Effector memory CD8-positive, alpha-beta T cell (primary cell): ENCODE measurements around the gene PTCD1.
A peak's percentile ranks its signal among the peaks of the same experiment; 100 is the strongest.

Experiments
- ATAC-seq: fragments of 150-1000 bp; cut with Tn5 transposase; replicated peaks from 2 replicates; pipeline ENCODE4 v1.10.0; 2021; ENCODE audit warnings: mild to moderate bottlenecking, moderate library complexity
- DNase-seq, 3 experiments: peaks; one replicate each; pipeline ENCODE4 v3.0.0; 2021
- H3K27ac Mint-ChIP-seq, 2 donors: one replicate each; pipeline ENCODE4 v1.8.0; 2022; ENCODE audit warnings: mild to moderate bottlenecking in 2 of 2, mixed read lengths in 2 of 2, moderate library complexity in 2 of 2
- H3K27me3 Mint-ChIP-seq, 2 donors: one replicate each; pipeline ENCODE4 v1.8.0; 2022; ENCODE audit warnings: mixed read lengths in 2 of 2
- H3K36me3 Mint-ChIP-seq: one replicate; pipeline ENCODE4 v1.8.0; 2022; ENCODE audit warnings: mild to moderate bottlenecking, moderate library complexity, mixed read lengths; ENCODE audit not compliant: insufficient read depth
- H3K4me1 Mint-ChIP-seq, 2 donors: one replicate each; pipeline ENCODE4 v1.8.0; 2022; ENCODE audit warnings: low read depth in 2 of 2, mixed read lengths in 2 of 2
- H3K4me3 Mint-ChIP-seq, 2 donors: one replicate each; pipeline ENCODE4 v1.8.0; 2022; ENCODE audit warnings: mild to moderate bottlenecking in 2 of 2, mixed read lengths in 2 of 2, moderate library complexity in 2 of 2
- H3K9me3 Mint-ChIP-seq, 2 donors: one replicate each; pipeline ENCODE4 v1.8.0; 2022; ENCODE audit warnings: mixed read lengths in 2 of 2
- total RNA-seq, 9 experiments: gene quantifications; one replicate each; lab custom pipeline; 2026; lab: John Stamatoyannopoulos, UW

Gene PTCD1
- 0.67 to 12.8 (median 11.0) reads per million in 9 experiments for total RNA-seq

DNA sequence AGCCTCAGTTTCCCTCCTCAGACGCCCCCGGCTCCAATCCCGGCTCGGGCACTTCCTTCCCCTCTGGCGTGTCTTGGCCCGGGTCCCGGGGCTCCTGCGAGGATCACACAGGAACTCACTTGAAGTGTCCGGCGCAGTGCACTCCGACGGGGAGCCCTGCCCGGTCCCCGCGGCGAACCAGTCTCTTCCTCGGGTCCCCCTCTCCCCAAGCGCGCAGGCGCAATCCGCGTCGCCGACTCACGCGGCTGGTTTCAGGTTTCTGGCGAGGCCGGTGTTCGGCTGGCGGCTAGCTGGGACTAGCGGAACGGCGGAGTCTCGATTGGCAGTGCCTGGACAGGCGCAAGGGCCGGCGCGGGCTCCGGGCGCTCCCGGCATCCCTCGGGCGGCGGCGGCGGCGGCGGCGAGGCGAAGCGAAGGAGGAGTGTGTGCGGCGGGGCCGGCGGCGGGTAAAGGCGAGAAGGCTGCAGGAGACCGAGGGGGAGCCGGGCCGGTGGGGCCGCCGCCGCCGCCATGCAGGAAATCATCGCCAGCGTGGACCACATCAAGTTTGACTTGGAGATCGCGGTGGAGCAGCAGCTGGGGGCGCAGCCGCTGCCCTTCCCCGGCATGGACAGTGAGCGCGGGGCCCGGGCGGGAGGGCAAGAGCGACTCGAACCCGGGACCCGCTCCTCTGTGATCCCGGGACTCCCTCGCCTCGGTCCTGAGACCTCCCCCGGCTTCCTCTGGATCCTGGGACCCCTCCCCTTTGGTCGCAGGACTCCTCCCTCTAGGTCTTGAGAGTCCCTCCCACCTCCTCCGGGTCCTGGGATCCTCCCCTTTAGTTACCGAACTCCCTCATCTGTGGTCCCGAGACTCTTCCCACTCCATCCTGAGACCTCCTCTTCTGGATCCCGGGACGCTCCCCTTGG is at the start of gene PTCD1, which contains the start of gene CPSF4:
Gene PTCD1 (minus strand): TSS at position 226 of the 908 bp plus-strand sequence. CDS start 3,556 bp downstream, outside the sequence.
Gene CPSF4 (plus strand): TSS at position 371 of the 908 bp plus-strand sequence. CDS start 140 bp downstream, at position 511.
- Mint-ChIP-seq H3K27me3 (no peaks in the 10 kb centered on the region), H3K4me1 (peaks cover 27 to 28% of the 10 kb centered on the region in 2 donors), H3K36me3 (peaks cover 20% of the 10 kb centered on the region), H3K9me3 (no peaks in the 10 kb centered on the region), H3K27ac (peak within 1 kb of the TSS; percentile 96 to 98), H3K4me3 (peak within 1 kb of the TSS; percentile 97 to 99)
- DNase-seq = peak; percentile 78 to 83 (median 79)
- ATAC-seq = peak; percentile 86

- no peak for DNase-seq
- Mint-ChIP-seq H3K4me3 (no peak overlapping the region), H3K27me3 (no peaks in the 10 kb centered on the region), H3K4me1 (no peaks in the 10 kb centered on the region), H3K36me3 (peaks cover 32% of the 10 kb centered on the region), H3K9me3 (no peaks in the 10 kb centered on the region), H3K27ac (no peak overlapping the region)
- ATAC-seq = no peak
These were observed 46.5 kb upstream of the PTCD1 start for GRCh38 chr7:99485094-99485493.

DNA sequence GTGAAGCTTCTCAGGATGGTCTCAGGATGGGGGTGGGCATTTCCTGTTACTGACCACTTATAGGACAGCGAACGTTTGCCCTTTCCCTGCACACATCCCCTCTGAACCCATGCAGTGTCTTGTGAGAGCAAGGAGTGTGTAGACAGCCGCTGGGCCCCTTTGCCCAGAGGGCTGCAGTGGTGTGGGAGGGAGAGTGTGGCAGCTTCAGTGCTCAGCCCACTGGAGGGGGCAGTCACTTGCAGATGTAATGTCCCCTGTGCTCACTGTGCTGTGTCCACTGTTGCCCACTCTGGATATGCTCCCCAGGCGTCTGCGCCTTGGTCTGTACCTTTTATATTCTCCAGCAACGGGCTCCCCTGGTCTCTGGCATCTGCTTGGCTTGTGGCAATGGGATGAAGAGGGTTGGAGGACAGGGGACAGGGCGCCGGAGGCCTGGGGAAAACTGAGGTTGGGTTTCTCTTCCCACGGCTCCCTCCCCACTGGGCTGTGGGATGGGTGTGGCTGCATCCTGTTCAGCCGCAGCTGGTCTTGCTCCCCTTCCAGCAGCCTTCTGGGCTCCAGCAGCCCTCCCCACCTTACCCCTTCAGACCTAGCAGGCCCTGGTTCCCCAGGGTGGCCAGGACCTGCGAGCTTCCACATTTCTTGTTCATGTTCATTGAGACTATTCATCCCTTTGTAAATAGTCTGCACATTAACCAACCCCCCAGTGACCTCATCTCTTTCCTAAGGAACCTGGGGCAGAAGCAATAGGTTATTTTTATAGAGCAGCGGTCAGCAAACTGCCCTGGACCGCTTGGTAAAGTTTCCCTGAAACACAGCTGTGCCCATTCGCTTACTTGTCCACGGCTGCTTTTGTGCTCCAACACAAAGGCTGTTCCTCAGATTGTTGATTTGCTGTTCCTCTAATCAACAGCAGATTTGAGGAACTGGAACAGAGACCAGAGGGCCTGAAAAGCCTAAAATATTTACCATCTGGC is 40.2 kb upstream of the PTCD1 start:
- Mint-ChIP-seq H3K27ac (peak overlapping the region; percentile 83 to 88), H3K9me3 (no peaks in the 10 kb centered on the region), H3K4me3 (peak overlapping the region in 1 of 2 donors; percentile 40), H3K27me3 (no peaks in the 10 kb centered on the region), H3K4me1 (peaks cover 23 to 24% of the 10 kb centered on the region in 2 donors), H3K36me3 (peaks cover 36% of the 10 kb centered on the region)
- ATAC-seq = no peak
- no peak for DNase-seq

DNA sequence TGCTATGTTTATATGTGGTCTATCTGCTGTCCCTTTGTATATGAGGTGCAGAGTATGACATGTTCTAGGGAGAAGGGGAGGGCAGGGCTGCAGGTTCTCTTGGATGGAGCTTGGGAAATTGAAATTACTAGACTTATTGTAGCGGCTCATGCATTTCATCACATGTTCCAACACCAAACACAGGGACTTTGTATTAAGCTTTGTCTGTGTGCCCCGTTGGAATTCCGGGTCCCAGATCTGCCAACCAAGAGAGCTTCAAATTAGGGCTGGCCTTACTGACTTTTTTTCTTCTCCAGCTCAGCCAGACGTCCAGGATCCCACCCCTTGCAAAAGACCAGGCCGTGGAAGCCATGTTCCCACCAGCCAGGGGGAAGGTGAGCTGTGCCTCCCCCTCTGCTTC is 37.5 kb upstream of the PTCD1 start:
- DNase-seq (no peak), ATAC-seq (no peak)
- no peaks in the 10 kb centered on the region for H3K27me3 Mint-ChIP-seq
- no peak overlapping the region for H3K4me3 Mint-ChIP-seq
- peaks cover 37% of the 10 kb centered on the region in 2 donors for H3K4me1 Mint-ChIP-seq
- no peak overlapping the region for H3K27ac Mint-ChIP-seq
- H3K36me3 Mint-ChIP-seq = peaks cover 53% of the 10 kb centered on the region
- H3K9me3 Mint-ChIP-seq = no peaks in the 10 kb centered on the region

DNA sequence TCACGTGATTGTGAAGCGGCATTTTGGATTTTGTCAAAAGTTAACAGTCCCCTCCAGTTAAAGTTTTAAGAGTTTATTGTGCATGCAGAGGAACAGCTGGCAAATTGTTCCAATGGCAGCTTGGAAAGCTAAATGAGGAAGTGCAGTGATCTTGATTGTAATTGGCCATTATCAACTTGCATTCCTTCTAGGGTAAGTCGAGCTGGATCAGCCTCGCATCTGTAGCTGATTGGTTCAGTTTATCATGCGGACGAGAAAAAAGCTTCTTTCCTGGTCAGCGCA is 34.7 kb upstream of the PTCD1 start:
- ATAC-seq (no peak), DNase-seq (no peak)
- H3K27ac Mint-ChIP-seq = peak overlapping the region; percentile 92 to 96
- peak overlapping the region; percentile 99 to 100 for H3K4me3 Mint-ChIP-seq
- H3K4me1 Mint-ChIP-seq = peaks cover 26 to 31% of the 10 kb centered on the region in 2 donors
- peaks cover 38% of the 10 kb centered on the region for H3K36me3 Mint-ChIP-seq
- H3K27me3 Mint-ChIP-seq = no peaks in the 10 kb centered on the region
- no peaks in the 10 kb centered on the region for H3K9me3 Mint-ChIP-seq

DNA sequence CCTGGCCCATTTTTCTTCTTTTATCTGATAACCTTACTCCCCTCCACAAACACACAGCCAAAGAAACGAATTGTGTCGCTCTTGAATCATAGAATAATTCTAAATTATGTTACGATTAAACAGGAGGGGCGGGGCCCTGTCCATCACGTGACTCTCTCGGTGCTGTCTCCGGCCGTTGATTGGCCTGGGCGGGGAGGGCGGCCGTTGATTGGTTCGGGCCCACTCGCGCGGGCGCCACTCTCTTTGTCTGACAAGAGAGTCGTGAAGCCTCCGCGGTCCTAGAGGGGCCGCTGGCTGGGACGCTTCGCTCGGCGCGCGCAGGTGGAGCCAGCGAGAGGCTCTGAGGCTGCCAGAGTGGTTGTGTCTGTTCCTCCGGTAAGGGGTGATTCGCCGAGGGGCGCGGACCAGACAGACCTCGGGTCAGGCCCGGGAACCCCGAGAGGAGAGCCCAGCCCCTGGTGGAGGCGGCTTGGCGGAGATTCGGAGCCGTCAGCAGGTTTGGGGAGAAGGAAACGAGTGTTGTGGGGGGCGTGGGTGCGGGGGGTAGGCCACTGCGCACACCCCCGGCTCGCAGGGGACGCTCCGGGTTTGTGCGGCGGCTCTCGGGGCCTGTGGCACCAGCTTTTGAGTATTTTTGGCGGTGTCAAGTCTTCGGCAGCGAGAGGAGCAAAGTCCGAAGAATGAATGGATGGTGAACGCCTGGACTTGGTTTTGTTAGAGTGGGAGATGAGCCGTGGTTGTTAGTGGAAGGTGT is 34.1 kb upstream of the PTCD1 start, which contains the start of gene ZNF789:
Gene ZNF789 (plus strand): TSS at position 330 of the 754 bp plus-strand sequence. CDS start 3,567 bp downstream, outside the sequence.
- H3K4me3 Mint-ChIP-seq = peak within 1 kb of the TSS; percentile 99 to 100
- no peaks in the 10 kb centered on the region for H3K9me3 Mint-ChIP-seq
- peaks cover 21 to 26% of the 10 kb centered on the region in 2 donors for H3K4me1 Mint-ChIP-seq
- no peaks in the 10 kb centered on the region for H3K27me3 Mint-ChIP-seq
- peaks cover 33% of the 10 kb centered on the region for H3K36me3 Mint-ChIP-seq
- DNase-seq (peak; percentile 95 to 96 (median 96)), ATAC-seq (peak; percentile 96)
- peak within 1 kb of the TSS; percentile 92 to 96 for H3K27ac Mint-ChIP-seq

DNA sequence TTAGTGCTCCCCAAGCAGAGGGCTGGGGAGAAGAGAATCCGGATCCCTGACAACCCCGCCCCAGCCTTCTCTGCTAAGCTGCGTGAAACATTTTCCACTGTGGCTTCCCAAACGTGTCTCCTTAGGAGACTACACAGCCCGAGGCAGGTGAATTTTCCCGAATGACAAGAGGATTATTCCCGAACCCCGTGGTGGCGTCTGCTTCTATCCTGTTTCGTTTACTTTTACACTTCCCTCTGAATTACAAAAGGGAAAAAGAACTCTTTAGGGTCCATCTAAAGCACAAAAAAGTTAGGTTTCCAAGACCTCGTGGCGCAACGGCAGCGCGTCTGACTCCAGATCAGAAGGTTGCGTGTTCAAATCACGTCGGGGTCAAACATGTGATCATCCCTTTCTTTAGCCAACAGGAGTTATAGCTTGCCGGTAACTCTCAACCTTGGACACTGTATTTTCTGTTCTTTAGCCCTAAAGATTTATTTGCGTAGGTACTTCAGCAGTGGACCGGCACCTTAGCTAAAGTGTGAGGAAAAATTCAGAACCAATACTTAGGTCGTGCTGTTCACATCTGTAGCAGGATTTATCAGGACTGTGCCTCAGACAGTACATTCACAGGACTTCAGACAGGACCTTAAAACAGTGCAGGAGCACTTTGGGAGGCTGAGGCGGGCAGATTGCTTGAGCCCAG is 30.9 kb upstream of the PTCD1 start:
- Mint-ChIP-seq H3K9me3 (no peaks in the 10 kb centered on the region), H3K36me3 (peaks cover 37% of the 10 kb centered on the region), H3K27me3 (no peaks in the 10 kb centered on the region), H3K4me3 (no peak overlapping the region), H3K4me1 (peaks cover 25 to 27% of the 10 kb centered on the region in 2 donors), H3K27ac (no peak overlapping the region)
- ATAC-seq (no peak), DNase-seq (no peak)

GRCh38 chr7:99468336-99468918 is 29.8 kb upstream of the PTCD1 start:
- peak overlapping the region in 1 of 2 donors; percentile 8 for H3K27ac Mint-ChIP-seq
- H3K4me3 Mint-ChIP-seq = no peak overlapping the region
- peaks cover 31 to 32% of the 10 kb centered on the region in 2 donors for H3K4me1 Mint-ChIP-seq
- no peaks in the 10 kb centered on the region for H3K27me3 Mint-ChIP-seq
- DNase-seq (no peak), ATAC-seq (no peak)
- H3K9me3 Mint-ChIP-seq = no peaks in the 10 kb centered on the region
- peaks cover 33% of the 10 kb centered on the region for H3K36me3 Mint-ChIP-seq

DNA sequence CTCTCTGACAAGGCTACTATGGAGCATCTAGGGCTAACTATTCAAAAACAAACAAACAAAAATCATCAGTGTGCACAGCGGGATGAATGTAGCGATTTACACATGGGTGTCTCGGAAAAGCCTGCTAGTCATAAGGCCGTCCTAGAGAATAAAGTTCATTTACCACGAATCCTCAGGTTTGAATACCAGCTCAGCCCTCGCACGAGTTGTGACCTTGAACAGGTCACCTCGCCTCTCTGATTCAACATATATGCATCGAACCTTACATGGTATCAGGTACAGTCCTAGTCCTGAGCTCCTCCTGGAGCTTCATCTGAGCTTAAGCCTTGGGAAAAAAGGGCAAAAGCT is 26.8 kb upstream of the PTCD1 start:
- H3K9me3 Mint-ChIP-seq = no peaks in the 10 kb centered on the region
- DNase-seq = no peak
- H3K4me3 Mint-ChIP-seq = peak overlapping the region; percentile 89 to 98
- H3K27ac Mint-ChIP-seq = peak overlapping the region; percentile 92 to 97
- H3K4me1 Mint-ChIP-seq = peaks cover 23 to 28% of the 10 kb centered on the region in 2 donors
- H3K36me3 Mint-ChIP-seq = peaks cover 17% of the 10 kb centered on the region
- ATAC-seq = peak; percentile 2
- no peaks in the 10 kb centered on the region for H3K27me3 Mint-ChIP-seq

- Mint-ChIP-seq H3K9me3 (no peaks in the 10 kb centered on the region), H3K4me3 (no peak overlapping the region), H3K36me3 (peaks cover 33% of the 10 kb centered on the region), H3K27me3 (no peaks in the 10 kb centered on the region), H3K4me1 (peaks cover 32 to 41% of the 10 kb centered on the region in 2 donors), H3K27ac (peak overlapping the region in 1 of 2 donors; percentile 32)
- DNase-seq = no peak
- no peak for ATAC-seq
These were observed 22.6 kb upstream of the PTCD1 start for GRCh38 chr7:99461221-99461620.

DNA sequence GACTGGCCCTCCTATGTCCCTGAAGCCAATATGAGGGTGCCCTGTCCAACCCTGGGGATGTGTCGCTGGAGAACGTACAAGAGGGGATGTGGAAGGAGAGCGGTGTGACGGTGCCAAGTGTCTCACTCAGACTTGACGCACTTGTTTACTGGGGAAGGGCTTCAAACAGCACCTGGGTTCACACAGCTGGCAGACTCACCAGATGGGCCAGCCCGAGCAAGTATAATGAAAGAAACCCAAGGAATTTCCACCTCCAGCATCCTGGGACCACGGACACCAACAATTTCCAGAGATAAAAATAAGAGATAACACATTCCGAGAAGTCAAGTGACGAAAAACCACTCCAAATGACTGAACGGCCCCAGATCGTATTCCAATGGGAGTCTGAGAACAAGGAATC is 22.1 kb upstream of the PTCD1 start:
- Mint-ChIP-seq H3K4me1 (peaks cover 29 to 35% of the 10 kb centered on the region in 2 donors), H3K9me3 (no peaks in the 10 kb centered on the region), H3K36me3 (peaks cover 33% of the 10 kb centered on the region), H3K27me3 (no peaks in the 10 kb centered on the region), H3K27ac (peak overlapping the region; percentile 80 to 82), H3K4me3 (no peak overlapping the region)
- DNase-seq (no peak), ATAC-seq (no peak)

- peak; percentile 64 for ATAC-seq
- no peak for DNase-seq
- Mint-ChIP-seq H3K4me1 (peaks cover 22 to 27% of the 10 kb centered on the region in 2 donors), H3K9me3 (no peaks in the 10 kb centered on the region), H3K27ac (no peak overlapping the region), H3K27me3 (no peaks in the 10 kb centered on the region), H3K36me3 (peaks cover 36% of the 10 kb centered on the region), H3K4me3 (no peak overlapping the region)
These were observed 20.5 kb upstream of the PTCD1 start for GRCh38 chr7:99459087-99459486.
